Measurements from ENCODE around the gene NFATC2.

The NFATC2 gene

DNA sequence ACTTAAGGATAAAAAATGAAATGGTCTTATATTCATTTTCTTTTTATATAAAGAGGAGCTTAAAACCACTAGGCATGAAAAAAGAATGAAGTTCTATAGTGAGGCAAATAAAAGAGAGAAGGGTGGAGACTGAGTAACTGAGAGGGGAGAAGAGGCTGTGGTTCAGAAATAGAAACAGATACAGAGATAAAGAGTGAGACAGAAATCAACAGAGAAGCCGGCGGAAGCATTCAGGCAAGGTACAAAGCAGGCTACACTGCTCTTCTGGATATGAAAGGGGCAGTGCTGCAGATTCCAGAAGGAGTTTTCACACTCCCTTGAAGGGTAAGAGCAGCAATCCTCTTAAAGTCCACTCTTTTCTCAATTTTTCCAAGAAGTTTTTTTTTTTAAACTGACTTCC lies 29.9 kb downstream of the NFATC2 start:
- no peak for DNase-seq (ENCODE audit: low read depth in 1 of 2, low spot score in 1 of 2)
- H3K27ac ChIP-seq (replicated peaks) = no peak overlapping the region
- H3K4me3 ChIP-seq (replicated peaks; ENCODE audit: insufficient read depth, low read length) = no peak overlapping the region
- no peaks in the 10 kb centered on the region for H3K27me3 ChIP-seq (ENCODE audit: insufficient read depth, poor library complexity, severe bottlenecking)
- no peak for TF ChIP-seq SPI1 (IDR thresholded peaks at IDR 0.05; ENCODE audit: borderline replicate concordance, low read depth)
- no peak for TF ChIP-seq GABPA (IDR thresholded peaks at IDR 0.05; ENCODE audit: low read depth)
- TF ChIP-seq POLR2AphosphoS5 (IDR thresholded peaks at IDR 0.05; ENCODE audit: low read depth) = no peak
- TF ChIP-seq, protein P1, sequence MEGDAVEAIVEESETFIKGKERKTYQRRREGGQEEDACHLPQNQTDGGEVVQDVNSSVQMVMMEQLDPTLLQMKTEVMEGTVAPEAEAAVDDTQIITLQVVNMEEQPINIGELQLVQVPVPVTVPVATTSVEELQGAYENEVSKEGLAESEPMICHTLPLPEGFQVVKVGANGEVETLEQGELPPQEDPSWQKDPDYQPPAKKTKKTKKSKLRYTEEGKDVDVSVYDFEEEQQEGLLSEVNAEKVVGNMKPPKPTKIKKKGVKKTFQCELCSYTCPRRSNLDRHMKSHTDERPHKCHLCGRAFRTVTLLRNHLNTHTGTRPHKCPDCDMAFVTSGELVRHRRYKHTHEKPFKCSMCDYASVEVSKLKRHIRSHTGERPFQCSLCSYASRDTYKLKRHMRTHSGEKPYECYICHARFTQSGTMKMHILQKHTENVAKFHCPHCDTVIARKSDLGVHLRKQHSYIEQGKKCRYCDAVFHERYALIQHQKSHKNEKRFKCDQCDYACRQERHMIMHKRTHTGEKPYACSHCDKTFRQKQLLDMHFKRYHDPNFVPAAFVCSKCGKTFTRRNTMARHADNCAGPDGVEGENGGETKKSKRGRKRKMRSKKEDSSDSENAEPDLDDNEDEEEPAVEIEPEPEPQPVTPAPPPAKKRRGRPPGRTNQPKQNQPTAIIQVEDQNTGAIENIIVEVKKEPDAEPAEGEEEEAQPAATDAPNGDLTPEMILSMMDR (IDR thresholded peaks at IDR 0.05; ENCODE audit: insufficient read depth, low read length) = no peak
- TF ChIP-seq, protein P2, sequence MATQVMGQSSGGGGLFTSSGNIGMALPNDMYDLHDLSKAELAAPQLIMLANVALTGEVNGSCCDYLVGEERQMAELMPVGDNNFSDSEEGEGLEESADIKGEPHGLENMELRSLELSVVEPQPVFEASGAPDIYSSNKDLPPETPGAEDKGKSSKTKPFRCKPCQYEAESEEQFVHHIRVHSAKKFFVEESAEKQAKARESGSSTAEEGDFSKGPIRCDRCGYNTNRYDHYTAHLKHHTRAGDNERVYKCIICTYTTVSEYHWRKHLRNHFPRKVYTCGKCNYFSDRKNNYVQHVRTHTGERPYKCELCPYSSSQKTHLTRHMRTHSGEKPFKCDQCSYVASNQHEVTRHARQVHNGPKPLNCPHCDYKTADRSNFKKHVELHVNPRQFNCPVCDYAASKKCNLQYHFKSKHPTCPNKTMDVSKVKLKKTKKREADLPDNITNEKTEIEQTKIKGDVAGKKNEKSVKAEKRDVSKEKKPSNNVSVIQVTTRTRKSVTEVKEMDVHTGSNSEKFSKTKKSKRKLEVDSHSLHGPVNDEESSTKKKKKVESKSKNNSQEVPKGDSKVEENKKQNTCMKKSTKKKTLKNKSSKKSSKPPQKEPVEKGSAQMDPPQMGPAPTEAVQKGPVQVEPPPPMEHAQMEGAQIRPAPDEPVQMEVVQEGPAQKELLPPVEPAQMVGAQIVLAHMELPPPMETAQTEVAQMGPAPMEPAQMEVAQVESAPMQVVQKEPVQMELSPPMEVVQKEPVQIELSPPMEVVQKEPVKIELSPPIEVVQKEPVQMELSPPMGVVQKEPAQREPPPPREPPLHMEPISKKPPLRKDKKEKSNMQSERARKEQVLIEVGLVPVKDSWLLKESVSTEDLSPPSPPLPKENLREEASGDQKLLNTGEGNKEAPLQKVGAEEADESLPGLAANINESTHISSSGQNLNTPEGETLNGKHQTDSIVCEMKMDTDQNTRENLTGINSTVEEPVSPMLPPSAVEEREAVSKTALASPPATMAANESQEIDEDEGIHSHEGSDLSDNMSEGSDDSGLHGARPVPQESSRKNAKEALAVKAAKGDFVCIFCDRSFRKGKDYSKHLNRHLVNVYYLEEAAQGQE (IDR thresholded peaks at IDR 0.05; ENCODE audit: insufficient replicate concordance, low read depth) = no peak

DNA sequence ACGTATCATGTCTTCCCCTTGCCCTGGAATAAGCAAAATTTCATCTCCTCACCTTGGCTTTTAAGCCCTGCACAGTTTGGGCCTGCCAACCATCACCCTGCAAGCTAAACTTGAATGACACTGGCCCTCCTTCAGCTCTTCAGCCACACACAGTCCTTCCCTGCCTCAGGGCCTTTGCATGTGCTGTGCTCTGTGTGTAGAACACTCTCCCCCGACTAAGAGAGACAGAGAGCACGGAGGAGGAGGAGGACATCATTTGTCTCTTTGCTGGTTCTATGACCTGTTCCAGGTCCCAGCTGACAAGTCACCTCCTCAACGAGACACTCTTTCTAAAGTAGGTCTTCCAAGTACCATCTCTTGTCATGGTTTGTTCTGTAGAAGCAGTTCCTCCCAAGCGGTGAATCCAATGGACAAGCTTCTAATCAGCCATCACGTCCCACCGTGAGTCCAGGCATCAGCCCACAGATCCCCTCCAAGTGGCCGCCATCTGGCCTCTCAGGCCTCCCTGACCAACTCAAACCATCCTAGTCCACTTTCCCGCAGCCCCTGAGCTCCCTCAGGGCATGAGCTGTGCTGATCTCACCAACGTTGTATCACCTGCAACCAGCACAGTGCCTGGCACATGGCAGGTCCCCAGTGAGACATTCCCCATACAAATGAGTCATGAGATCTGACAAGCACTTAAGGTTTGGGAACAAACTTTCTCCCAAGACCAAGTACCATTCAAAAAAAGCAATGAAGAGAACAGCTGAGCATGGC lies 30.5 kb downstream of the NFATC2 start:
- no peak for TF ChIP-seq SPI1 (IDR thresholded peaks at IDR 0.05; ENCODE audit: borderline replicate concordance, low read depth)
- TF ChIP-seq, protein P2 (IDR thresholded peaks at IDR 0.05; ENCODE audit: insufficient replicate concordance, low read depth) = no peak
- TF ChIP-seq, protein P1 (IDR thresholded peaks at IDR 0.05; ENCODE audit: insufficient read depth, low read length) = no peak
- no peak for TF ChIP-seq GABPA (IDR thresholded peaks at IDR 0.05; ENCODE audit: low read depth)
- no peak for TF ChIP-seq POLR2AphosphoS5 (IDR thresholded peaks at IDR 0.05; ENCODE audit: low read depth)

GRCh38 chr20:51510936-51511605 lies 31.4 kb downstream of the NFATC2 start:
- H3K27me3 ChIP-seq (ENCODE audit: insufficient read depth, poor library complexity, severe bottlenecking) = no peaks in the 10 kb centered on the region
- DNase-seq (ENCODE audit: low read depth in 1 of 2, low spot score in 1 of 2) = no peak
- TF ChIP-seq GABPA (IDR thresholded peaks at IDR 0.05; ENCODE audit: low read depth) (no peak), POLR2AphosphoS5 (IDR thresholded peaks at IDR 0.05; ENCODE audit: low read depth) (no peak), SPI1 (IDR thresholded peaks at IDR 0.05; ENCODE audit: borderline replicate concordance, low read depth) (no peak)
- TF ChIP-seq, protein P1 (IDR thresholded peaks at IDR 0.05; ENCODE audit: insufficient read depth, low read length) = no peak
- TF ChIP-seq, protein P2 (IDR thresholded peaks at IDR 0.05; ENCODE audit: insufficient replicate concordance, low read depth) = no peak

More for the DNA sequence above, 30.5 kb downstream of the NFATC2 start:
- Histone ChIP-seq H3K4me3 (replicated peaks; ENCODE audit: insufficient read depth, low read length) (no peak overlapping the region), H3K27ac (replicated peaks) (no peak overlapping the region), H3K27me3 (ENCODE audit: insufficient read depth, poor library complexity, severe bottlenecking) (no peaks in the 10 kb centered on the region)
- no peak for DNase-seq (ENCODE audit: low read depth in 1 of 2, low spot score in 1 of 2)

More at GRCh38 chr20:51510936-51511605, 31.4 kb downstream of the NFATC2 start:
- no peak overlapping the region for H3K27ac ChIP-seq (replicated peaks)
- no peak overlapping the region for H3K4me3 ChIP-seq (replicated peaks; ENCODE audit: insufficient read depth, low read length)

Data from HL-60 (cell line).